Hematopoietic multipotent progenitor cell (in vitro differentiated cells): ENCODE measurements around the gene C6orf120. TPM values are rescaled to one million over a fixed set of nuclear protein-coding genes. Genes with fewer than 3 reads are reported as not detected.
A peak's percentile ranks its signal among the peaks of the same experiment; 100 is the strongest.
"Not testable (repeated sequence)": the region's sequence is repeated elsewhere in the genome, so short reads cannot be mapped to it uniquely, and the experiment has no call there.

Experiments used
- DNase-seq, 3 donors: peaks; one replicate each; pipeline ENCODE4 v3.0.0-alpha.2; 2011 to 2015; ENCODE audit warnings: low read depth in 2 of 3, low spot score in 2 of 3
- total RNA-seq: library from RNA; depleted of rRNA; stranded (reverse); fragments of >200 nt; gene quantifications from one replicate; pipeline ENCODE4 v1.2.3, GENCODE V29; 2012

The C6orf120 gene
- total RNA-seq, 1 donor = 15.1 TPM

DNA sequence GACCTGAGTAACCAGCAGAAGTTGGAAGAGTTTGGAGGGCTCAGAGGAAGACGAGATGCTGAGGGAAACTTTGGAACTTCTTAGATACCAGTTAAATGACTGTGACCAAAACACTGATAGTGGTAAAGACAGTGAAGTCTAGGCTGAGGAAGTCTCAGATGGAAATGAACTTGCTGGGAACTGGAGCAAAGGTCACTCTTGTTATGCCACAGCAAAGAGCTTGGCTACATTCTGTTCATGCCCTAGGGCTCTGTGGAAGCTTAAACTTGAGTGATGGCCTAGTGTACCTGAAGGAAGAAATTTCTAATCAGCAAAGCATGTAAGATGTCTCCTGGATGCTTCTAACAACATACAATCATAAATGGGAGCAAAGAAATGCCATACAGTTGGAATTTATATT is 24.8 kb upstream of the C6orf120 start:
- no peak for DNase-seq

DNA sequence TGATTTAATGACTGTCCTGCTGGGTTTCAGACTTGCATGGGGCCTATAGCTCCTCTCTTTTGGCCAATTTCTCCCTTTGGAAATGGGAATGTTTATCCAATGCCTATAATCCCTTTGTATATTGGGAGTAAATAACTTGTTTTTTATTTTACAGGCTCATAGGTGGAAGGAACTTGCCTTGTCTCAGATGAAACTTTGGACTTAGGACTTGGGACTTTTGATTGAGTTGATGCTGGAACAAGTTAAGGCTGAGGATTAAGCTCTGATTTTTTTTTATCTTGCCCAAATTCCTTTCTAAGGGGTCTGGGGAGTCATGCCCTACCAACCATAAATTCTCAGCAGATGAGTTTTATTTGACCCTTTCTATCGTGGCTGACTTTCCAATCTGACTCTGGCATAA is 23.6 kb upstream of the C6orf120 start:
- DNase-seq = no peak

DNA sequence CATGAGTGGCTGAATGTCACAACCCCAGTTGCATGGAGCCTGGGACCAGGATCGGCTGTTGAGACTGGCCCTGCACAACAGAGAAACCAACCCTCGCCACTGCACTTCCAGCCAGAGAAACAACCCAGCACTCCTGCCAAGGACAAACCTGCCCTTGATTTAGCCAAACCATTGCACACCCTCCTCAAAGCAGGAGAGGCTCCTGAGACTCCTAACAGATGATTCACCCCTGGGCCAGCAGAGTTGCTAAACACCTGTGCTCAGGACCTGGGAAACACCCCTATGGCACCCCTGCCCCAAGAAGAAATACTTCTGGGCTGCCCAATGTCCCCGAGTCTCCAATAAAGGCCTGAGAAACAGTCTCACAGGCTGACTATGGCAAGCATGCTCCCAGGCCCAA is 17.9 kb upstream of the C6orf120 start:
- DNase-seq = no peak

DNA sequence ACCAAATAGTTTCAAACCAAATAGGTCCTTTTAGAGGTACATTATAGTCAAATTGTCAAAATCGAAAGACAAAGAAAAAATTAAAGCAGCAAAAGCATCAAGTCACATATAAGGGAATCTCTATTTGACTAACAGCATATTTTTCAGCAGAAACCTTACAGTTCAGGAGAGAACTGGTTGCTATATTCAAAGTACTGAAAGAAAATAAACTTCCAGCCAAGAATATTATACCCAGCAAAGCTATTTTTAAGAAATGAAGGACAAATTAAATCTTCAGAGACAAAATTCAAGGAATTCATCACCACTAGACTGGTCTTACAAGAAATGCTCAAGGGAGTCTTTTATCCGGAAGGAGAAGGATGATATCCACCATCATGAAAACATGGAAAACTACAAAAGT is 16.1 kb upstream of the C6orf120 start:
- DNase-seq = no peak

DNA sequence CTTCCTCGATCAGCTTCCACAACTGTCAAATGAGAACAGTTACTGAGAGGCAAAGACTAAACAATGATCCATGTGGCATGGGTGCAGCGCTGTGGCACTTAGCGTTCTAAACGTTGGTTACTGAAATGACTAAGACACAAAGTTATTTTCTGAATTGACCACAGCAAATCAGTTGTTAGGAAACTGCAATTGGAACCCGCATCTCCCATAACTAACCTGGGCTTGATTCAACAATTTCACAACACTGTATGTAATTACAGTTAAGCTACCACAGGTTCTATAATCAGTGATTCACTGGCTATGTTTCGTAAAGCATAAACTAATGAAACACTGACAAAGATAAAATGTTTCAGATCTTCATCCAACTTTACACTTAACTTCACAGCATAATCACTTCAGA is 12.6 kb upstream of the C6orf120 start:
- no peak for DNase-seq

DNA sequence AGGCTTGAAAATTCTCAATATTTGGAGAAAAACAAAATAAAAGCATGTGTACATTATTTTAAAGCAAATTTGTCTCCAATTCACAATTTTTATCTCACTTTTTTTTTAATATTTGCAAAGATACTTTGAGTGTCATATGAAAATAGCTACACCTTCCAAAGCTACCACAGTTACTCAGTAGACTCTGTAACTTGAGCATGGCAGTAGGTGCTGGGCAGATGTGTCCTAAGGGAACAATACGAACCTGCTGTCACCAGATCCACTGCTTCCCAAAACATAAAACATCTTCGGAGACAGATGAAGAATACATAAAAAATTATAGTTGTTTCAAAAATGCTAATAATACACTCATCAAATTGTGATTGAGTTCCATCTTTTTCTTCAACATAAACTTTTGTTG is 10.7 kb upstream of the C6orf120 start:
- no peak for DNase-seq

DNA sequence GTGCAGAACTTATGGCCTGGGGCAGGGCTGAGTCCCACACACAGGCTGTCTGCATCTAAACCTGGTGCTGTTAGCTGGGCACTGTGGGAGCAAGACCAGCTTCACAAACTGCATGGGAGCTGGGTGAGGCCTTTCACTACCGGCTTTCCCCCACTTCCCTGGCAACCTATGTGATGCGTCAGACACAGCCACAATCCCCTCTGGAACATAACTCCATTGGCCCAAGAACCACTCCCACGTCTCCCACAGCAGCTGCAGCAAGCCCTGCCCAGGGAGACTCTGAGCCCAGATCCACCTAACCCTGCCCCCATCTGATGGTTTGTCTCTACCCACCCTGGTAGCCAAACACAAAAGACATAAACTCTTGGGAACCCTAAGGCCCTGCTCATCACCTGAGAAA is 9.4 kb upstream of the C6orf120 start:
- no peak for DNase-seq

DNA sequence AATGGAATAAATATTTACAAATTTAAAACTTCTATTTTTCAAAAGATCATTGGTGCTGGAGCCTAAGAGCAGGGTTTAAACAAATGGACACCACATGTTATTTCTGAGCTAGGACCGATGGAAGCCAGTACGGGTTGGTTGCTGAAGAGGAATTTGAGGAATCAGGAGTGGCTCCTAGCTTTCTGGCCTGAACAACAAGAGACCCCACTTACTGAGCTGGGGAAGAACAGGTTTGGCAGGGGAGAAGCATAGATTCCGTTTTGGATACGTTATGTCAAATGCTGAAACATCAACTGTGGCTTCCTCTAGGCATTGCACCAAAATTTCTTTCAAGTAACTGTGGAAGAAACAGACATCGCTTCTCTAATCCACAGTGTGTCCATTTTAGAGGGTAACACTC is 6.8 kb upstream of the C6orf120 start:
- no peak for DNase-seq

DNA sequence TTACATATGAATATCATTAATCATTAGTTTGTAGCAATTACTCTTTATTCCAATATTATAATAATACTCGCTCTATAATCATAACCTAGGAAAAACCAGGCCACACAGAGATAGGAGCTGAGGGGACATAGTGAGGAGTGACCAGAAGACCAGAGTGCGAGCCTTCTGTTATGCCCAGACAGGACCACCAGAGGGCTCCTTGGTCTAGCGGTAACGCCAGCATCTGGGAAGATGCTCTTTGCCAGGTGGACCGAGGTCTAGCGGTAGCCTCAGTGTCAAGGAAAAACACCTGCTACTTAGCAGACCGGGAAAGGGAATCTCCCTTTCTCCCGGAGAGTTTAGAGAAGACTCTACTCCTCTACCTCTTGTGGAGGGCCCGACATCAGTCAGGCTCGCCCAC is 4.8 kb upstream of the C6orf120 start:
- not testable (repeated sequence) for DNase-seq

DNA sequence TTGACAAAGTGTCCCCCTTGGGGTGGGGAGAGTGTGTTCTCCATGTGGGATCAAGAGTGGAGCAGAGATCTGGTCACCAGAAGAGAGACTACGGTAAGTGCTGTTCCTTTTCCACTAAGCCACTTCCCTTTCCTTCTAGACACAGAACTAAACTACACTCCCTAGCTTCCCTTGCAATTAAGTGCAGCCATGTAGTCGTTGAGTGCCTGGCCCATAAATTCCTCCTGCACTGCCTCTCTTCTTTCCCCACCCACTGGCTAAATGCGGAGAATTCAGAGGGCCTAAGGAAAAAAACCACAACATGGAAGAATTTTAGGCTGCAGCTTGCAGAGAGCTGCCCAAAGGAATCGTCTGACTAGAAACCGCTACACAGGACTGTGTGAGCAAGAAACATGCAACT is 1.6 kb upstream of the C6orf120 start:
- DNase-seq = no peak

DNA sequence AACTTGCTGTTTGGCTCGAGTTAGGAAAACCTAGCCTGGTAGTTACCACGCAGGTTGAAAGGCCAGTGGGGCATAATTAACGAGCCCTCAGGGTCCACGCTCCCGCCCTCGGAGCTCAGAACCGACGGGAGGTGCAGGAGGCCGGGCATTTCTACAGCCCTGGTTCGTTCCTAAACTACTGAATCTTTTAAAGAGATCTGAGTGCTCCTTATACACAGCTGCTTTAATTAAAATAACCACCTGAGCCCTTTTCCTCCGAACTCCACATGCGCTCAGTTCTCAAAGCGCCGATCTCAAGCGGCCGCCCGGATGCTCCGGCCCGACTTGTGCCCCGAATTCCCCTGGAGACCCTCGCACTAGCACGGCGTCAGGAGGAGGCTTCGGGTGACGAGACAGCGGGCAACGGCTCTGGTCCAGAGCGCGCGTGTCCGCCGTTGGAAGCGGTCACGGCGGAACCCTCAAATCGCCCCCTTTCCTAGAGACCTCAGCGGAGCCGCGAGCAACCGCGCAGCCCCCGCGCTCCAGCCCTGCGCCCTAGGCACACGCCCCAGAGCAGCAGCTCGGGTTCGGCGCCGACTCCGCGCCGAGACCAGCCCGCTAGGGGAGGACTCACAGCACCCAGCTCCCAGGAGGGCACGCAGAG is 494 bp upstream of the C6orf120 start:
- DNase-seq = no peak

DNA sequence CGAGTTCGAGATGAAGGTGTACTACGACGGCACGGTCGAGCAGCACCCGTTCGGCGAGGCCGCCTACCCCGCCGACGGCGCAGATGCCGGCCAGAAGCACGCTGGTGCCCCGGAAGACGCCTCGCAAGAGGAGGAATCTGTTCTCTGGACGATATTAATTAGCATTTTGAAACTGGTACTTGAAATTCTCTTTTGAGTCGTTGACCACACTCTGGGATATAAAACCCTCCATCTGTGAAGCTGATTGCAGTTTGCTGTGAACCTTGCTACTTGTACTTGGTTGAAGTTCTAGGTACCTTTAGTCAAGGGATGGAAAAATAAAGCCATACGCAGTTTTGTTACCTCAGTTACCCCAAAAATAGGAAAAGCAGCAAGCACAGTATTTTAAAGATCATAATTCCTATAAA is 917 bp downstream of the C6orf120 start:
- no peak for DNase-seq

DNA sequence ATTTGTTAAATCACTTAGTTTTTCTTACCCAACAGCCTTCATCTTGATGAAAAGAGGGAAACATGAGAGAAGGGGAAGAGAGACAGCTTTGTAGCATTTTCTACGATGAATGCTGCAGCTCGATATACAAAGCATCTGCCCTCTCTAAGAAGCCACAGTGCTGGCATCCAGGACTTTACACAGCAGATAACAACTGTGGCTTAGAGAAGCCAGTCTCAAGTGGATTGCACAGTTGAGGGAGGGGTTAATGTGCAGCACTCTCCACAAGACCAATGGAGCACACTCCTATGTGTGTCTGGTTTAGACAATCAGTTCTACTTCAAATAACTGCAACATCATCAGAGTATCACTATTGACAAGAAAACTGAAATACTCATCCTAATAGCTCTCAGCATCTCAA is 5.8 kb downstream of the C6orf120 start:
- DNase-seq = no peak

DNA sequence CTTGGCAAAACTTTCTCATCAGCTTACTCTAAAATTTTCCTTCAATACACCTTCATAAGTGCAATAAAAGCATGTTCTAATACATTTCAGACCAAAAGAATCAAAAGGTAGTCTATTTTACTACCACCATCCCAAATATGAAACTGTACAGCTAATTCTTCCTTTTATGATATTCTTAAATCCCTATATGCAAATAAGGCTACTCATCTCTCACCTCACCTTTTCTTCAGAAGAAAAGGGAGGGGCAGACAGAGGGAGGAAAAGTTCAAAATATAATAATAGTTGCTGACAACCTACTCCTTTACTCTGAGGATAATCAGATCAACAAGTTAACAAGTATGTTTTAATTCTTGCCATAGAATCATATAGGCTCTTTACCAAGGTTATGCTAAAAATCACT is 7.4 kb downstream of the C6orf120 start:
- no peak for DNase-seq

DNA sequence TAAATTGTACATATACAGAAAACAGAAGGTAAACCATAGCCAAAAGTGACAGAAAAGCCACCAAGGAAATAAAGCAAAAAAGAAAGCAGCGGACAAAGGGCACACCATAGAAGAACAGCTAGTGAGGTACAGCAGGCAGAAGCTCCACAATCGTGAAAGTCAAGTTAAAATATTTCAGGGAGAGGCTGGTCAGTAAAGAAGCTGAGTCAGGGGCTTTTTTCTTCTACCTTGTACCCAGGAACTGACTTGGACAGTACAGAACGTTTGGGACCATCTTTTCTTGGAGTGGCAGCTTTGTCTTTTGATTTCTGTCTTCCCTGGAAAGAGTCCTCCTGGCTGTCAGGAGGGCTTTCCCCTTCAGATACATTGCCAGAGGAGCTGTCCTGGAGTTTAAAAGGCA is 8.1 kb downstream of the C6orf120 start:
- DNase-seq = no peak

DNA sequence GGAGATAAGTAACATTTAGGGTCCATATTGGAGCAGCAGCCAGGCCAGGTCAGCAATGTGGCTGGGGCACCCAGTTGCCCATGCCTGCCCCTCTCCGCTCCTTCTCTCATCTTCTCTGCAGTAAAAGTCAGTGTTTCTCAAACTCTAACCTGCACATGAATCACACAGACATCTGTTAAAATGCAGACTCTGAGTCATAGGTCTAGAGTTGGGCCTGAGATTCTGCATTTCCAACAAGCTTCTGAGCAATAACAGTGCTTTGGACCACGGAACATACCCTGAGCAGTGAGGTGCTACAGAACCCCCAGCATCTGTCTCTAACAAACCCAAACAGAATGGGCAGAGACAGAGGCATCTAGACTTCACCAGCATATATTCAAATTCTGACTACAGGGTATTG is 12.3 kb downstream of the C6orf120 start:
- DNase-seq = no peak

DNA sequence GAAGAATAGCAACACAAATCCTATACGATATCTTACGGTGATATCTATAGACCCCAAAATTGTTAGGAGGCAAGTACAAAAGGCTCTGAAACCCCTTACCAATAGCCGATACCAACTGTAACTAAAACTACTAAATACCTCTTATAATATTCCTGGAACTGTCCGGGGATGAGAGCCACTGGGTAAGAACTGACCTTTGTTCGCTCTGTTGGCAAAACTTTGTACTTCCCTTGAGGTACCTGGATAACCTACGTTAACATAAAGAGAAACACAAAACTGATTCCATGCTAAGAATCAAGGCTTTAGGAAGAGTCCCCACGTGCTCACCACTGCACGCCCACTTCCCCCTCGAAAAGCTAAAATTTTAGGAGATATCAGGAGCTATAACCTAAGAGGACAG is 12.7 kb downstream of the C6orf120 start:
- no peak for DNase-seq

DNA sequence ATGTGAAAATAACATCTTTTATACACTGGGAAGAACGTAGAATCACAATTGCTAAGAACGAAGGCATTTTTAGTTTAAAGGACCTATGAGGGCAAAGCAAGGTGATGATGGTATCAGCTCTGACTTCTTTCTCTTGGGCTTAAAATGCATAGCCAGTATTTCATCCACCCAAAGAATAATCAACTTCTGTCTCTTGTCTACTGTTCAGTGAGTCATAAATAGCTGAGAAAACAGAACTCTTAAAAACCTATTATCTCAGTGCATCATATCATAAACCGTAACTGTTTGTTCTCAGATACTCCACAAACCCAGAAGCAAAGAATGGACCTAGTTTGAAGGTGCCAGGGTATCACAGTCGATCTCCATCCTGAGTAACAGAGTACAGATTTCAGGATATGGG is 17.2 kb downstream of the C6orf120 start:
- no peak for DNase-seq

DNA sequence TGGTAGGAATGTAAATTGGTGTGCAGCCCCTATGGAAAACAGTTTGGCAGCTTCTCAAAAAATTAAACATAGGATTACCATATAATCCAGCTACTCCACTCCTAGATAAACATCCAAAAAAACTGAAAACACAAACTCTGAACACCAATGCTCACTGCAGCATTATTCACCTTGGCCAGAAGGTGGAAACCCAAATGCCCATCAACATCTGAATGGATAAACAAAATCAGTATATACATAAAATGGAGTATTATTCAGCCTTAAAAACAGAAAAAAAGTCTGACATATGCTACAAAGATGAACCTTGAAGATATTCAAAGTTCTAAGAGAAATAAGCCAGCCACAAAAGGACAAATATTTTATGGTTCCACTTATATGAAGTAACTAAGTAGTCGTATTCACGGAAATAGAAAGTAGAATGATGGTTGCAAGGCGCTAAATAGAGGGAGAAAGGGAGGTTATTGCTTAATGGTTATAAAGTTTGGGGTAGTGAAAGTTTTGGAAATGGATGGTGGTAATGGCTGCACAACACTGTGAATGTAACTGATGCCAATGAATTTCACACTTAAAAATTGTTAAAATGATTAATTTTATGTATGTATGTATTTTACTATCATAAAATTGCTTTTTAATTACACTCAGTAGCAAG is 18.4 kb downstream of the C6orf120 start:
- DNase-seq = peak in 1 of 3 donors; percentile 27

DNA sequence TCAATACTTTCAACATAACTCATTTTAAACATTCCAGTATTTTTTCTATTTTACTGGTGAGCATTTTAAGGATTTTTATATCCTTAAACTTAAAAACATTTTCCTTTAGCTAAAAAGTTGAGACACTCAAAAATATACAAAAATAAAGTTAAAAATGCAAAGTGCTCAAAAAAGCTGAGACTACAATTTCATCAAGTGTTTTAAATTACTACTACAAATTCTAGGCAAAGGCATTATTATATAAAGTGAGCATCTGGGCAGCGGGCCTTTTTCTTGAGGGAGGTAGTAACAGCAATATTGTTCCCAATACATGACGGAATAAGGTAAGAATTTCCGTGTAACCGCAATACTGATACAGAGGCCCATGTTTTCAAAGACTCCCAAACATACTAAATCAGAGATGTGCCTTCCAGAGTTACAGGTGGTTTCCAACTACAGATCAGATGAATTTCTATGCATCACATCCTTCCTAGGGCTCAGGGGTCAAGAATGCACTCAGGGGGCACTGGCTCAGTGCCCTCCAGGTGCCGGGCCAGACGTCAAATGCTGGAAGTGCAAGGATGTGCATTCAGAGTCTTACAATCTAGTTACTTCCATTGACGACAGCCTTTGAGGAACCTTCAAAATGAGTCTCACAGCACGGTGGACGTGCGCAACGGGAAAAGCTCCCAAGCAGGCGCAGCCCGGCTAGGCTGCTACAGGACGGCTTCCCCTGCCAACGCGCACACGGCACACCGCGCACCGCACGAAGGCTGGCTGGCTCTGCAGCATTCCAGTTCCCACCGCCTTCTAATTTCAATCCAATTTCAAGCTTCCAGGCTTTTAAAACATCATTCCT is 20.7 kb downstream of the C6orf120 start:
- peak; percentile 26 to 42 (median 28) for DNase-seq

DNA sequence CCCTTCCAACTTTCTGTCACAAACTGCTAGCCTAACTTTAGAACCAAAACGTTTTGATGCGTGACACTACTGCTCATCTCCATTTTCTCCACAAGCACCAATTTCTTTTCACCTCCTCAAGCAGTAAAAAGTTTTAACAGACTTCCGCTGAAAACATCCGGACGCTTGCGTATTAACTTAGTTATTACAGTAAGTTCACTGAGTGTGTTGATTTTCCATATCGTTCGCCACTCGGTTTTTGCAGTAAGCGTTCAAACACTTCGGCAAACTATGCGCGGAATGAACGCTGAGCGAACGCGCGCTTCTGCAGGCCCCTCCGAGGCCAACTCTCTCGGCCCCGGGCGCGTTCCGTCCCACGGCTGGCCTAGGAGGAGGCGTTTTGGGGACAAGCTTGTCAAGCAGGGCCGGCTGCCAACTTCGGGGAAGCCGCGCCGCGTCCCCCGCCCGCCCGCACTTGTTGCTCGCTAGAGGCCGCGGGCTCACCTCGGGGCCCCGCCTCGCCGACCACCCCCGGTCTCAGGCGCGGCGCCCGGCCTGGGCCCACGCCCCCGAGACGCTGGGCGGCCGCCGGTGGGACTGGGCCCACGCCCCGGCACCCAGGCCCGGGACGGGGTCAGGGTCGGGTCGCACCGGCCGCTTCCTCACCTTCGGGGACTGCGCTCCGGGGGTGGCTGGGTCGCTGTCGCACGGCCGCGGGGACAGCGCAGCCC is 21.4 kb downstream of the C6orf120 start:
- DNase-seq = peak; percentile 44 to 84 (median 79)
